GM19455 (cell line): Measurements from ENCODE around the gene TLNRD1.

ENCODE experiments used
- ATAC-seq: cut with Tn5 transposase; IDR thresholded peaks from one replicate; pipeline ENCODE4 v1.9.1; 2021; ENCODE audit not compliant: unreplicated experiment

Gene TLNRD1

DNA sequence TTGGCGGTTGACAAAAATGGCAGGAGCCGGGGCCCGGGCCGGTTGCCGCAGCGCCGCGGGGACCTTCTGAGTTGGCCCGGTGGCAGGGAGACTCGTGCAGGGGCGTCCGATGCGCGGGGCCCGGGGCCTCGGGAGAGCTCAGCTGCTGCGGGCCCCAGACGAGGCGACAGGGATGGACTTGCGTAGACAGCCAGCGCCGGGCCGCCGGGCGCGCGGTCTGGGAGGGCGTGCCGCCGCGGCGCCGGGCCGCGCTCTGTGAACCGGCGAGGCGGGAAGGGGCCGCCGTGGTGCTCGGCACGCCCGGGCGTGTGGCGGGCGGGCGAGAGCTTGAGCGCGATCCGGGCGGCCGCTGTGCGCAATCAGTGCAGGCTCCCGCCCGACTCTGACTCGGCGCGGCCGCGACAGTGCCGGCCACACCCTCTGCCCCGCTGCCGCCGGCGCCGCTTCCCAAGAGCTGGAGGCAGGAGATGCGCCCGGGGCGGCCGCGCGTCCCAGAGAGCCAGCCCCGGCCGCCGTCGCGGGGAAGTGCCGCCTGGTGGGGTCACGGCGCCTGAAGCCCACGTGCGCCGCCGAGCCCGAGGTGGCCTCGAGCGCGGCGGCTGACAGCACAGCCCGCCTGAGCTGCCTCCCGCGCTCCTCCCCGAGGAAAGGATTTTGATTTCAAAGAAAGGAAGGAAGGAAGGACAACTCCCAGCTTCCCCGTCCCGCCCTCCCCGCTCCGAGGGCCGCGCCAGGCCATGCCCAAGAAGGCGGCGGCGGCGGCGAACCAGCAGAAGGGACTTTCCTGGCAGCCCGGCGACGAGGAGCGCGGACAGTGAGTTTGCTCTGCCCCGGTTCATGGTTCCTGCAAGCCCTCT lies 657 bp downstream of the TLNRD1 start:
- peak; percentile 38 for ATAC-seq

DNA sequence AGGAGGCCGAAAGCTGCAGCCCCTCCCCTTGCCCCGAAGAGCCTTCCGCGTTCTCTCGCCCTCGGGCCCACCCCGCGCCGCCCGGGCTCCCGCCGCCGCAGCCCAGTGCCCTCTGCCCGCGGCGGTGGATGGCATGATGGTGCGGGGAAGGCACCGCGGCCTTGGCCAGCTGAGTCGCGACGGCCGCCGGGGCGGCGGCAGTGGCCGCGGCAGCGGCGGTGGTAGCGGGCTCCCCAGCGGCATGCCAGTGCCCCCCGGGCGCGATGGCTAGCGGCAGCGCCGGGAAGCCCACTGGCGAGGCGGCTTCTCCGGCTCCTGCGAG lies 1.2 kb downstream of the TLNRD1 start:
- no peak for ATAC-seq

DNA sequence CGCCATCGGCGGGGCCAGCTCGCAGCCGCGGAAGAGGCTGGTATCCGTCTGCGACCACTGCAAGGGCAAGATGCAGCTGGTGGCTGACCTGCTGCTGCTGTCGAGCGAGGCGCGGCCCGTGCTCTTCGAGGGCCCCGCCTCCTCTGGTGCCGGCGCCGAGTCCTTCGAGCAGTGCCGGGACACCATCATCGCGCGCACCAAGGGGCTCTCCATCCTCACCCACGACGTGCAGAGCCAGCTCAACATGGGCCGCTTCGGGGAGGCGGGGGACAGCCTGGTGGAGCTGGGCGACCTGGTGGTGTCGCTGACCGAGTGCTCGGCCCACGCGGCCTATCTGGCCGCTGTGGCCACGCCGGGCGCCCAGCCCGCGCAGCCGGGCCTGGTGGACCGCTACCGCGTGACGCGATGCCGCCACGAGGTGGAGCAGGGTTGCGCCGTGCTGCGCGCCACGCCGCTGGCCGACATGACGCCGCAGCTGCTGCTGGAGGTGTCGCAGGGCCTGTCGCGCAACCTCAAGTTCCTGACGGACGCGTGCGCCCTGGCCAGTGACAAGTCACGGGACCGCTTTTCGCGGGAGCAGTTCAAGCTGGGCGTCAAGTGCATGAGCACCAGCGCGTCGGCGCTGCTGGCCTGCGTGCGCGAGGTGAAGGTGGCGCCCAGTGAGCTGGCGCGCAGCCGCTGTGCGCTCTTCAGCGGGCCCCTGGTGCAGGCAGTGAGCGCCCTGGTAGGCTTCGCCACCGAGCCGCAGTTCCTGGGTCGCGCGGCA lies 1.8 kb downstream of the TLNRD1 start:
- no peak for ATAC-seq

DNA sequence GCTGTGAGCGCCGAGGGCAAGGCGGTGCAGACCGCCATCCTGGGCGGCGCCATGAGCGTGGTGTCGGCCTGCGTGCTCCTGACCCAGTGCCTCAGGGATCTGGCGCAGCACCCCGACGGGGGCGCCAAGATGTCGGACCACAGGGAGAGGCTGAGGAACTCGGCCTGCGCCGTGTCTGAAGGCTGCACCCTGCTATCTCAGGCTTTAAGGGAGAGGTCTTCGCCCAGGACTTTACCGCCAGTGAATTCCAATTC lies 2.3 kb downstream of the TLNRD1 start:
- no peak for ATAC-seq

DNA sequence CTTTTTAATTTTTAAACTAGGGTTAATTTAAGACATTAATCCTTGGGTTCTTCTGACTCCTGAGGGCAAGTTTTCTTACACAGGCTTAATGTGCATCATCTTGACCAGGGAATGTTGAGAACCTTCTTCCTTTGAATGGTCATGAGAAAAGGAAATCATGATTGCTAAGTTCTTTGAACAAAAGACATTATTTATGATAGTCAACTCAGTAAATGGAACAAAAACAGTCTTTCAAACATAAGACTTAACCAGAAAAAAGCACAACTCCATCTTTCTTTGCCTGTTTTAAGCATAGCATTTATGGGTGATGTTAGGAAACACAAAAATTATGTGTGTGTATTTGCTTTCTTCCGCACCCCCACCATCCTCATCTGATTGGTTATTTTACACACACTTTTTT lies 5.4 kb downstream of the TLNRD1 start:
- ATAC-seq: no peak

DNA sequence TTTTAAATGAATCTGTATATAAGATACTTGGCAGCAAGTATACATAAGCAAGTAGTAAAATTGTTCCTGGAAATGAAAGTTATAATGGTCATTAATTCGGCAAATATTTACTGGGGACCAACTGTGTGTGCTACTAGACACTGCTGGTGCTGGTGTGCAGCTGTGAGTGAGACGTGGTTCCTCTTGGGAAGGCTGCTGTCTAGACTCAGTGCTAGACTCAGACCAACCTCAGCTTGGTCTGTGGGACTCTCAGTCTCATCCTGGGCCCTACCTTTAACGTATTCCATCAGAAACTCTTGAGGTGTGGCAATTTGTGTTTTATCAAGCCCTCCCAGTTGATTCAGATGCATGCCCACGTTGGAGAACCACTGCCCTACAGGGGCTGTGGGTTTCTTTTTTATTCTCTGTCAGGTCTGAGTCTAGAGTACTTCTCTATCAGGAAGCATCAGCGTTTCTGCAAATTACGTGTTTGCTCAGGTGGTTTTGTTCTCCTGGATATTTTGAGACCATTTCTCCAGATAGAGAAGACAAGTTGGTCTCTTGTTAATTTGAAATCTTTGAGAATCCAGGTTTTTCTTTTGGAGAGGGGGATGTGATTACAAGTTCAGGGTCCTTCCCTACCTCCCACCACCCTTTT lies 6.8 kb downstream of the TLNRD1 start:
- ATAC-seq: no peak

DNA sequence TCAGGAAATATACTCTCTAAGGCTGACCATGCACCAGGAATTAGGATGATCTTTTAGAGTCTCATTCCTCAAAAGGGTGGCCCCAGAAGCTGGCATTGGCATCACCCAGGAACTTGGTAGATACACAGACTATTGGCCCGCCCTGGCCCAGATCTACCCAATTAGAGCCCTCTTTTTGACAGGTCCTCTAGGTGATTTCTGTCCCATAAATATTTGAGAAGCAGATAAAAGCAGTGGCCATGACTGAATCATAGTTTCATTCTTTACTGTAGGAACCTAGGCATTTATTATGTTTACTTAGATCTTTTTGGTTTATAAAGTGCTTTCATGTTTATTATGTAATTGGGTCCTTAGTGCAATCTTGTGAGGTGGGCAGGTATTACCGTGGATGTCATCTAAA lies 7.6 kb downstream of the TLNRD1 start:
- no peak for ATAC-seq

DNA sequence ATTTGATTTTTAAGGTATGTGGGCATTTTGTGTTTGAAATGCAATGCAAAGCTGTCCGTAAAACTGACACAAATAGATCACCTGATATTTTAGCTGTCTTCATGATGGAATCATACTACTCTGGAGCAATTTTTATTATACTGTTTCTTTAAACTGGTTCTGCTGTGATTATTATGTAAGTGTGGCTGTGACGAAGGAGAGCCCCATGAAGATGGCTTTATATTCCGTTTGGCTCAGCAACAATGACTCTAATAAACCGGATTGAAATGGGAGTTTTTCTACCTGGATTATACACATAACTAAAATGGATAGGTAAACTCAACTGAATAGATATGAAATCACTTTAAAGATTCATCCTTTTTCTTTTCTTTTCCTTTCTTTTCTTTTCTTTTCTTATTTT lies 9.4 kb downstream of the TLNRD1 start:
- no peak for ATAC-seq

DNA sequence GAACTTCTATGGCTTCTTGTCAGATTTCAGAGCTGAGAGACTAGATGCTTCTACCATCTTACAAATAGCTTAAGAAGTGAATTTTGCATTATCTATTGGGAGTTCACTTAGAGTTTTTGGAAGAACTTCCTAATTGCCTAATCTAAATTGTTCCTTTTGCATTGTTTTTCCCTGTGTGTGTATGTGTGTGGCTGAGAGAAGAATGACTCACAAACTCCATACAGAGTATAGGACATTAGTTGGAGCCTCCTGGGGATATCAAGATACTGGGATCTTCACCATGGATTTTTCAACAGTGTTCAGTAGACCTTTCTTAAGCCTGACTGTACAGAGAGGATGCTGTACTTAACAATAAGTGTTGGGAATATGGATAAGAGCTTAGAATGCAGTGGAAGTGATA lies 10.9 kb downstream of the TLNRD1 start:
- no peak for ATAC-seq

DNA sequence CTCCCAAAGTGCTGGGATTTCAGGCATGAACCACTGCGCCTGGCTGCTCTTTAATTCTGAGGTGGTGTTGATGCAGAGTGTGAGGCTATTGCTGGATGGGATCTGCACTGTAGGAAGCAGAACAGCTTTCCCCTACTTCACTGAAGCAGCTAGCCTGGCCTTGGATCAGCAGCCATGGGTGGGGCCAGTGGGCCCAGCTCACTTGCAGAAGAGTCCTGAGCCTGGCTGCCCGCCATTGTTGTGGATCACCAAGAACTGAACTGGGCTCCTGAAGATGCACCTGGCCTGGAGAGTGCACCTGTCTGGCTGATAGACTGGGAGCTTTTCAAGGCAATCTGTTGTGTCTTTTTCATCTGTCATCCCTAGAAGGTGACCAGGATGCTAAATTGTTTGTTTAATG lies 11.9 kb downstream of the TLNRD1 start:
- ATAC-seq: no peak

DNA sequence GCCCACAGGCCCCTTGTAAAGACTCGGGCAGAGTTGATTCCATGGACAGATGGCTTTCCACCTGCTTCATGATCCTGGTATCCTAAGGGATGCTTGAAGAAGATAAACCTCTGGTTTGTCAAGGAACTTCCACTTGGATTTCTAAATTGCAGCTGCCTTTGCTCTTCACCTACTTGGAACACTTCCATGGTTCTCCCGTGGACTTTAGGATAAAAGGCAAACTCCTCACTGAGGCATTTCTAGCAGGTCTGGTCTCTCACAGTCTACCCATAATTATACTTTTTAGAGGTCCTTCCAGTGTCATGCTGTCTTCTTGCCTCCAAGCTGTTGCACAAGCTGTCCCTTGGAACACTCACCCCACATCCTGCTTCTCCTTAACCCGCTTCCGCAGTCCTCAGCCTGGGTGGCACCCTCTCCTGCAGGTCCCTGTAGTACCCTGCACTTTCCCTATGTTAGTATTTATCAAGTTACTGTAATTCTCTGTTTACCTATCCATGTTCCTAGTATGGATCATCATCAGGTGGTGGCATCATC lies 12.7 kb downstream of the TLNRD1 start:
- ATAC-seq: no peak

DNA sequence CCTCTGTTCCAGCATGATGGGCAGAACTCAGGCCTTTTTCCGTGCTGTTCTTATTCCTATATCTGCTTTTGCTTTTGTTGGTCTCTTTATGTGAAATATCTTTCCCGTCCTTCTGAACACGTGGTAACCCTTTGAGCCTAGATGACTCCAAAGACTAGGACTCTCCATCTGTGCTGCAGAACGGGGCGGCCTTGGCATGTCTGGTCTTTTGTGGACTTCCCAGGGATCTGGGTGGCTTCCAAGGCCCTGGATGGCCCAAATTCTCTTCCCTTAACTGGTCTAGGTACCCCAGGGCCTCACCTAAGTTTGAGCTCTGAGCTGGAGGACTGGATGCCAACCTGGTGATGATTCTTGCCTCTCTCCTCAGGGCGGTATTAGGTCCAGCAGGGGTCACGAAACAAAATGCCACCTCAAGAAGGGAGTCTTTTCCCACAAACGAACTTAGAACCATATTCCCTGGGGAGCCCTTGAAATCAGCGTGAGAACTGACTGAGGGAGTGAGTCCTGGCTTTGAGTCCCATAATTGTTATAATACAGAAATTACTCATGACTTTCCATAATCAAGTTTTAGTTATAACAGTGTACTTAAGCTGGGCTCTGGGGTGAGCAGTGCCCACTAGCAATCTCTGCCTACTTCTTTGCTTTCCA lies 13.8 kb downstream of the TLNRD1 start:
- ATAC-seq: no peak

DNA sequence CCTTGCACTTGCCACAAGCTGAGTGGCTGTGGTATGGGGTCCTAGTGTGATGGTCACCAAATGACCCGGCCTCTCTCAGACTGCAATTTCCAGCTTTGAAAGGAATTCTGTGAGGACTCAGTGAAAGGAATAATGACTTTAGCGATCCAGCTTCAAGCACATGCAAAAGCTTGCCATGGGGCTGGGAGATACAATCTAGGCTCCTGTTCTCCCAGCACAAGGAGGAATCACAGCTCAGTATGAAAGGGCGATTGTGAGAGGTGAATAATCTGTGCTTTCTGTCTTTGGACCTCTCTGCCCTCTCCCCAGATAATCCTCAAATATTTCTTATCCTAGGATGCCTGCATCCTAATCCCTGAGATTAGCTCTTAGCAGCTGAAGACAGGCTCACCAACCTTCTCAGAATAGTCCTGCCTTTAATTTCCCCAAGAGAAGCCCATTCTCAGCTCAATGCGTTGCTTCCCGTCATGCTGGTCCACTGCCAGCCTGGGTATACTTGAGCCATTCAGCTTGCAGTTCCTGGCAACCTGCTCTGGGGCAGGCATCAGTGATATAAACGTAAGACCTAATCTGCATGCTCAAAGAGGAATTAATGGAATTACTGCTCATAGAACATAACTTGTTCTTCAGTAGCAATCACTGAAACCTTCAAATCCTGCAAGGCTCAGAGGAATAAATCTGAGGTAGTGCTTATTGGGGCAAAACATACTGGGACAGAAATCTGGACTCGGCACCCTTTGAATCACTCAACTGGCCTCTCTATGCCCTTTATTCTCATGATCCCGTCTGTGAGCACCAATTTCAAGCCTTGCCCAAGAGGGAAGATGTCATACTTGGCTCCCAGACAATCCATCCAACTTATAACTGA lies 15.1 kb downstream of the TLNRD1 start:
- no peak for ATAC-seq

DNA sequence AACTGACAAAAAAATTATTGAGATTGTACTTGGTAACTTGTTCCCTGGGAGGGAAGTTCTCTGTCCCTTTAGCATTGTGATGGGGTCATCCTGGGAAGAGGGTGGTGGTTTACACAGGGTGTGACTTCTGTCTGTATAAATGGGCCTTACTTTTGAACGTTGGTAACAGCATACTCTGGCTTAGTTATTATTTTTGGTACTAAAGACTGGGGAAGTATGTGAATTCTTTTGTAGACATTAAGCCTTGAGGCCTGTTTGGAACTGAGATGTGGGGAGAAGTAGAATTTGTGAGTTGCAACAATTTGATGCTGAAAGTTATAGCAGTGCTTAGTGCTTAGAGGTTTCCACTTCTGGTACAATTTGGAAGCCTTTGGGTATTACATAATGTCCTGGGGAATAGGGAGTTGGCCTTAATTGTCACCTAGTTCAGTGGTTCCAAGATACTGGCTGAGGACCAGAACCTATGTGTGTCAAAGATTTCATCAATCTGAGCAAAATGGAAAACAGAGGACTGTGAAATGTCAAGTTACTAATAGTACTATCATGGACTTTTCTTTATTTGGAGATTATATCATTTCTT lies 15.9 kb downstream of the TLNRD1 start:
- ATAC-seq: no peak

DNA sequence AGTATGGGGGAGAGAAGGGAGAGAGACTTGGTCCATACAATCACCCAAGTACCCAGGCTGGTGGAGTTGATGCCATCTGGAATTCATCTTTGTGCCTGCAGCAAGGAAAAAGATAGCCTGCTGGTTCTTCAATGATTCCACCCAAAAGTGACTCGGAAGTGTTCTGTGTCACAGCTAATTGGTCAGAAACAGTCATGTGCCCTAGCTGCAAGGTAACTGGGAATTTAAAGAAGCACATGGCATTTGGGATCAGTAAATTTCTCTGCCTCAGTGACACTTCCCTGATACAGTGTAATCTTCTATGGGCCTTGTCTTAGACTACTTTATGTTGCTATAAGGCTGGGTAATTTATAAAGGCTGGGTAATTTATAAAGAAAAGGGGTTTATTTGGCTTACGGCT lies 17.5 kb downstream of the TLNRD1 start:
- ATAC-seq: no peak

DNA sequence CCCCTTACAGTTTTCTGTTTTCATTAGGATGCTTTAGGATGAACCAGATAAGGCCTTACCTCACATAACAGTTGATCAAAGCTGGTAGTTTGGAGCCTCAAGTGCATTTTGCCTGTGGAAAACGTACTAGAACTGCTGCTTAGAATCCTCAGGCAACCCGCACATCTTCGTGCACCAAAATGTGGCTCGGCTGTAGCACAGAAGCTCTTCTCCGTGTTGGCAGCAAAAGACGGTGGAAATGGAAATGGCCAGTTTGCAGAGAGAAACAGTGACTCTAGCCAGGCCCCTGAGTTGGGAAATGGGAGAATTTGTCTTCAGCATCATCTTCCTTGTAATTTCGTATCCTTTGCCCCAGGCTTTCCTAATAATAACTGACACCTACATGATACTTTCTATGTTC lies 20.6 kb downstream of the TLNRD1 start:
- no peak for ATAC-seq

DNA sequence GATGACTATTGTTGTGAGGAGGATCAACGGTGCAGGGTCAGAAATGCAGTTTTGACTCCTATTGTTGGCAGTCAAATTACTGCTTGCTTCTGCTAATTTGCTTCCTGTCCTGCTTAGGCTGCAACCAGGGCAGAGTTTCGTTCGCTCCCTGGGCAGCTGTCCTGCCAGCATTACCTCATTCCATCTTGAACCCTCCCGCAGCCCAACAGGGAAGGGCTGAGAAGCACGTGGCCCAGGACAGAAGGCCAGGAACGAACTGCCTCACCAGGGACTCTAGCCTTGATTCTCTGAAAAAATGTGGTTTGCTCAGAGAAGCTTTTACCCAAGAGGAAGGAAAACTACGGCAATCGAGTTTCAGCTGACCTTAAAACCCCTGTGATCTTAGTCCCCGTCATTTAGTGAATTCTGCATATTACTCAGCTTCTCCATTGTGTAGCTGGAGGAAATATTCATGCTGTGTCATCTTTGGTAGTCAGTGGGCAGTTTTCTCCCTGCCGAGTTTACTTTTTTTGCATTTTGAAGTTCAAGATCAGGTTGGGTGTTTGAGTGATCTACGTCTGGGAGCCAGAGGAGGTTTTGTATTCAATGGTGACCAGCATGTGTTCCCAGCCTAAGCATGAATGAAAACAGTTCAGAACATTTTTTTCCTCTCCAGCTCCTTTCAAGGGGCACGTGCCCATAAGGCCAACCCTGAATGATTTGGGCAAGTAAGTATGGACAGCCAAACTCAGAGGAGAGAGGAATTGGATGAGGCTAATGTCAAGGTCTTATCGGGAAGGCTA lies 23.0 kb downstream of the TLNRD1 start:
- peak; percentile 95 for ATAC-seq

DNA sequence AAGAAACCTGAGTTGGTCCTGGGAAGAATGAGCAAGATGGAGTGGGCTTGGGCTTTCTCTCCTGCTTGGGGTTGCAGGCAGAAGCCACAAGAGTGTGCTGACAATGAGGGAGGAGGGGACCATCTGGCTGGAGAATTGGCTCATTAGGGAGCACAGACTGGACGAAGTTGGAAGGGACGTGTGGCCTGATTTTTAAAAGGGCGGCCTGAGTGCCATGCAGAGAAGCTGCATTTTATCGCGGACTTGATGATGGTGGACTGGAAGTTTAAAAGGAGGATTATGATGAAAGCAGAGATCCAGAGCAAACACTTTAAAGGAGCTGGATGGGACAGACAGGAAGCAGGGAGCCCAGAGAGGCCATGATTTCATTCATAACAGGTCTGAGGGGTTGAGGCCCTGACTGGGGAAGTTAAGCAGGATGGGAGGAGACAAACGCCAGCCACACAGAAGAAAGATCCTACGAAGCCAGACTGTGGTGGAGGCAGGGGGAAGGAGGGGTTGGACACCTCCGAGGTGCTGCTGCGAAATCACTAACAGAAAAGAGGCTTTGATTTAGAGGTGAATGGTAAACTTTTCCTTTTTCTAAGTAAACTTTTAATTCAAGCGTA lies 23.6 kb downstream of the TLNRD1 start:
- no peak for ATAC-seq

DNA sequence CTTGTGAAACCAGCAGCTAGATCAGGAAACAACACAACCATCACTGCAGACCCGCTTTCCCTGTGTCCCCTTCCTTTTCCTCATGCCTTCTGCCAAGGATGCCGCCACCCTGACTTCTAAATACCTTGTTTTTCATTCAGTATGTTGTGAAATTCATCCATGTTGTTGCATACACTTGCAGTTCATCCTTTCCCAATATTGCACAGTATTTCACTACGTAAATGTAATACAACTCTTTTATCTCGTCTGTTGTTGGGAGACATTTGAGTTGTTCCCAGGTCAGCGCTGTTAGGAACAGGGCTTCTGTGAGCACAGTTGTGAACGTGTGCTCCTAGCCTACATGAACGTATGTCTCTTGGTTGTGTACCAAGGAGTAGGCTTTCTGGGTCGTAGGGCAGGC lies 24.2 kb downstream of the TLNRD1 start:
- ATAC-seq: no peak
